ENCODE data around the gene DNAJB14.

The DNAJB14 gene

GRCh38 chr4:99946356-99947189, at the start of gene DNAJB14:
TSS of gene DNAJB14 (minus strand) at chr4:99946618. CDS start at chr4:99946571, 47 bp downstream.
- DNase-seq (ENCODE audit: low spot score), result peak; percentile 57
- ChIA-PET POLR2A (ENCODE audit: low non-redundant PET) (no interaction called here), CTCF (interaction anchor here (0.6 to 0.9 kb wide), 3 partner anchors 52 to 437 kb away, joined by 3 to 4 read pairs (median 3); partner anchors contain the start of gene LAMTOR3)
- peak within 1 kb of the TSS; percentile 97 for H3K27ac ChIP-seq
- no peak for TF ChIP-seq CTCF (conservative IDR thresholded peaks at IDR 0.05; ENCODE audit: low read depth)

- ChIA-PET CTCF (no interaction called here), POLR2A (ENCODE audit: low non-redundant PET) (no interaction called here)
- no peak for DNase-seq (ENCODE audit: low spot score)
- TF ChIP-seq CTCF (conservative IDR thresholded peaks at IDR 0.05; ENCODE audit: low read depth), result no peak
- no peak overlapping the region for H3K27ac ChIP-seq
Observed at GRCh38 chr4:99991741-99992140, 45.3 kb upstream of the DNAJB14 start.

GRCh38 chr4:99987681-99988080, 41.3 kb upstream of the DNAJB14 start:
- no peak for DNase-seq (ENCODE audit: low spot score)

GRCh38 chr4:99986792-99987191, 40.4 kb upstream of the DNAJB14 start:
- TF ChIP-seq CTCF (conservative IDR thresholded peaks at IDR 0.05; ENCODE audit: low read depth), result no peak
- H3K27ac ChIP-seq, result no peak overlapping the region
- no peak for DNase-seq (ENCODE audit: low spot score)
- POLR2A ChIA-PET (ENCODE audit: low non-redundant PET), result no interaction called here
- CTCF ChIA-PET, result no interaction called here

More at GRCh38 chr4:99987681-99988080, 41.3 kb upstream of the DNAJB14 start:
- CTCF ChIA-PET, result no interaction called here
- no peak for TF ChIP-seq CTCF (conservative IDR thresholded peaks at IDR 0.05; ENCODE audit: low read depth)
- no peak overlapping the region for H3K27ac ChIP-seq
- POLR2A ChIA-PET (ENCODE audit: low non-redundant PET), result no interaction called here

- CTCF ChIA-PET, result no interaction called here
Observed at GRCh38 chr4:99983289-99983943, 37.0 kb upstream of the DNAJB14 start.

GRCh38 chr4:99979872-99980271, 33.5 kb upstream of the DNAJB14 start:
- POLR2A ChIA-PET (ENCODE audit: low non-redundant PET), result no interaction called here

More at GRCh38 chr4:99983289-99983943, 37.0 kb upstream of the DNAJB14 start:
- no peak for TF ChIP-seq CTCF (conservative IDR thresholded peaks at IDR 0.05; ENCODE audit: low read depth)
- DNase-seq (ENCODE audit: low spot score), result no peak
- POLR2A ChIA-PET (ENCODE audit: low non-redundant PET), result no interaction called here
- H3K27ac ChIP-seq, result no peak overlapping the region

More at GRCh38 chr4:99979872-99980271, 33.5 kb upstream of the DNAJB14 start:
- TF ChIP-seq CTCF (conservative IDR thresholded peaks at IDR 0.05; ENCODE audit: low read depth), result no peak
- no peak overlapping the region for H3K27ac ChIP-seq
- peak; percentile 56 for DNase-seq (ENCODE audit: low spot score)
- CTCF ChIA-PET, result no interaction called here
